Fibroblast of lung (primary cell): Measurements from ENCODE around the gene CTNNA1.

Experiments
- EZH2 ChIP-seq: IDR thresholded peaks from 2 replicates; pipeline ENCODE4 v1.5.1; 2012; ENCODE audit warnings: low read length, control low read depth, mild to moderate bottlenecking; ENCODE audit errors: missing control alignments
- TF ChIP-seq, protein P1 (sequence below), 2 donors: IDR thresholded peaks in 1 of 2; conservative IDR thresholded peaks in 1 of 2; 1 replicate in 1 of 2; 2 replicates in 1 of 2; pipeline ENCODE4 v1.5.1; 2011 to 2012; ENCODE audit warnings: low read length in 2 of 2, control low read depth in 1 of 2, inconsistent platforms in 1 of 2, low read depth in 1 of 2, mild to moderate bottlenecking in 1 of 2

DNA sequence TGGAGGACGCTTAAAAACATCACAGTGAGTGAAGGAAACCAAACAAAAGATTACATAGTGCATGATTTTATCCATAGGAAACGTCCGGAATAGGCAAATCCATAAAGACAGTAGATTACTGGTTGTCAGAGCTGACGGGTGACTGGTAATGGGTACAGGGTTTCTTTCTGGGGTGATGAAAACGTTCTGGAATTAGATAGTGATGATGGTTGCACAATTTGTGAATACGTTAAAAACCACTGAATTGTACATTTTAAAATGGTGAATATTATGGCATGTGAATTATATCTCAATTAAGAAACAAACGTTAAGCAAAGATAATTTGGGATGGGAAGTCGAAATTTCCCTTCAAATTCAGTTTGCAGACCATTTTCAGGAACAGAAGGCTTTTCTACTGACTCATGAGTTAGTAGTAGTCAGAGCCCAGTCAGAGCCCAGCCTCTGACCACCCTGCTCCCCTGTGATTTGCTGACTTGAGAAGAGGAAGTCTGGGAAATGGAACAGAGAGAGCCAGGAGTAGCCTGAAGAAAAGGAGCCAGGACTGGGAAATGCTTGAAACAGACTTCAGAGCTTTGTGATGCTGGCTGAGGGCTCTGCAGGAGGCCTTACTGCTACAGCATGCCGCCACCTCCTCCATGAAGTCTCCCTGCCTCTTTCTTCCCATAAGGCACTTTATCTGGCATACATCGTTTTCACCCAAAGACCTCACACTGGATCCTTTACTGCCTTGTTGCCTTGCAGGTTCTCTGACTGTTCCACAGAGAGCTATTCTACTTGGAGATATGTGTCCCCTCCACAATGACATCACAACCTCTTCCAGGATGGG lies 46.4 kb upstream of the CTNNA1 start:
- TF ChIP-seq, protein P1, sequence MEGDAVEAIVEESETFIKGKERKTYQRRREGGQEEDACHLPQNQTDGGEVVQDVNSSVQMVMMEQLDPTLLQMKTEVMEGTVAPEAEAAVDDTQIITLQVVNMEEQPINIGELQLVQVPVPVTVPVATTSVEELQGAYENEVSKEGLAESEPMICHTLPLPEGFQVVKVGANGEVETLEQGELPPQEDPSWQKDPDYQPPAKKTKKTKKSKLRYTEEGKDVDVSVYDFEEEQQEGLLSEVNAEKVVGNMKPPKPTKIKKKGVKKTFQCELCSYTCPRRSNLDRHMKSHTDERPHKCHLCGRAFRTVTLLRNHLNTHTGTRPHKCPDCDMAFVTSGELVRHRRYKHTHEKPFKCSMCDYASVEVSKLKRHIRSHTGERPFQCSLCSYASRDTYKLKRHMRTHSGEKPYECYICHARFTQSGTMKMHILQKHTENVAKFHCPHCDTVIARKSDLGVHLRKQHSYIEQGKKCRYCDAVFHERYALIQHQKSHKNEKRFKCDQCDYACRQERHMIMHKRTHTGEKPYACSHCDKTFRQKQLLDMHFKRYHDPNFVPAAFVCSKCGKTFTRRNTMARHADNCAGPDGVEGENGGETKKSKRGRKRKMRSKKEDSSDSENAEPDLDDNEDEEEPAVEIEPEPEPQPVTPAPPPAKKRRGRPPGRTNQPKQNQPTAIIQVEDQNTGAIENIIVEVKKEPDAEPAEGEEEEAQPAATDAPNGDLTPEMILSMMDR (conservative IDR thresholded peaks at IDR 0.05 in 1 of 2, IDR thresholded peaks at IDR 0.05 in 1 of 2; ENCODE audit: low read depth in 1 of 2, low read length in 2 of 2) = no peak
- TF ChIP-seq EZH2 = no peak
